GM23248 (cell line): Measurements from ENCODE around the gene AOPEP.

Experiments
- EZH2 ChIP-seq: fragments of 200-600 bp; sonication (generic); IDR thresholded peaks from 2 replicates; pipeline ENCODE4 v1.6.1; 2018; ENCODE audit warnings: antibody characterized with exemption, mild to moderate bottlenecking; ENCODE audit not compliant: insufficient read depth, poor library complexity, severe bottlenecking
- EZH2phosphoT487 ChIP-seq: fragments of 200-600 bp; sonication (generic); IDR thresholded peaks from 2 replicates; pipeline ENCODE4 v1.6.1; 2018; ENCODE audit warnings: antibody characterized with exemption, moderate library complexity, mild to moderate bottlenecking, low read depth; ENCODE audit not compliant: insufficient read depth

DNA sequence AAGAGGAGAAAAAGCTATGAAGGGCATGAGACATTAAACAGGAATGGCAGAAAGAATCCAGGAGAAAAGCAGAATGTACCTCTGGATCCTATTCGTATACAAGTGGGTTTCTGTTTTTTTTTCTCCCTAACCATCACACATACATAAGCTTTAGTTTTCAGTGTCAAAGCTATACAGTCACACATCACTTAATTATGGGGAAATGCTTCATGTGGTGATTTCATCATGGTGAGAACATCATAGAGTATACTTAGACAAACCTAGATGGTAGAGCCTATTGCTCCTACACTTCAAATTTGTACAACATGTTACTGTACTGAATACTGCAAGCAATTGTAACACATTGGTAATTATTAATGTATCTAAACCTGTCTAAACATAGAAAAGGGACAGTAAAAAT is 290.6 kb downstream of the AOPEP start:
- TF ChIP-seq EZH2 (no peak), EZH2phosphoT487 (no peak)
